Memory B cell (primary cell): ENCODE results near the gene NLRC5.
A peak's percentile ranks its signal among the peaks of the same experiment; 100 is the strongest.
"Not testable (repeated sequence)": the region's sequence is repeated elsewhere in the genome, so short reads cannot be mapped to it uniquely, and the experiment has no call there.

ENCODE experiments used
- ATAC-seq: fragments of 150-1000 bp; cut with Tn5 transposase; 2 replicates; pipeline ENCODE4 v1.10.0; 2021; ENCODE audit warnings: low read depth, mild to moderate bottlenecking, moderate library complexity
- DNase-seq, 2 donors: peaks; one replicate each; pipeline ENCODE4 v3.0.0; 2022; ENCODE audit warnings: low spot score in 2 of 2
- H3K27ac Mint-ChIP-seq: one replicate; pipeline ENCODE4 v1.8.0; 2022; ENCODE audit warnings: mild to moderate bottlenecking, moderate library complexity, mixed read lengths
- H3K27me3 Mint-ChIP-seq: one replicate; pipeline ENCODE4 v1.8.0; 2022; ENCODE audit warnings: mixed read lengths
- H3K36me3 Mint-ChIP-seq: one replicate; pipeline ENCODE4 v1.8.0; 2022; ENCODE audit warnings: mild to moderate bottlenecking, mixed read lengths
- H3K4me1 Mint-ChIP-seq: one replicate; pipeline ENCODE4 v1.8.0; 2022; ENCODE audit warnings: mixed read lengths
- H3K4me3 Mint-ChIP-seq: one replicate; pipeline ENCODE4 v1.8.0; 2022; ENCODE audit warnings: mild to moderate bottlenecking, moderate library complexity, mixed read lengths
- H3K9me3 Mint-ChIP-seq: one replicate; pipeline ENCODE4 v1.8.0; 2022; ENCODE audit warnings: mixed read lengths

NLRC5 gene

DNA sequence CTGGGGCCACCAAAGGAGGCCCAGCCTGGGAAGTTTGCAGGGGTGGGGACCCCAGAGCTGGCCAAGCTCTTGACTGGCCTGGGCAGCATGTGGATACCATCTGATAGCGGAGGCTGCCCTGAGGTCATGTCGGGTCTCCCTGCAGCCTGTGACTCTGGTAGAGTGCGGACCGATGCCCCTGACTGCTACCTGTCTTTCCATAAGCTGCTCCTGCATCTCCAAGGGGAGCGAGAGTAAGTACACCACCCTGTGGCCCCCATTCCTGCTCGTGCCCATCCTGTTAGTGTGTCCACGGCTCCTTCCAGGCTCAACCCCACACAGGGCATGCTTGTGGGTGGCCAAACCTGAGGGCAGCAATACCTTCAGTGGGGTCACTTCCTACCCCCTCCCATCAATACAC, 19.6 kb upstream of the NLRC5 start:
- Mint-ChIP-seq H3K9me3 (no peaks in the 10 kb centered on the region), H3K4me1 (peaks cover 47% of the 10 kb centered on the region), H3K36me3 (no peaks in the 10 kb centered on the region), H3K4me3 (no peak overlapping the region), H3K27ac (peak overlapping the region; percentile 42), H3K27me3 (no peaks in the 10 kb centered on the region)
- DNase-seq (no peak), ATAC-seq (no peak)

GRCh38 chr16:56970934-56971767, 18.2 kb upstream of the NLRC5 start:
- DNase-seq (peak; percentile 60 to 73), ATAC-seq (peak; percentile 92)
- H3K4me1 Mint-ChIP-seq: peaks cover 47% of the 10 kb centered on the region
- H3K4me3 Mint-ChIP-seq: peak overlapping the region; percentile 52
- H3K36me3 Mint-ChIP-seq: no peaks in the 10 kb centered on the region
- peak overlapping the region; percentile 96 for H3K27ac Mint-ChIP-seq
- H3K9me3 Mint-ChIP-seq: no peaks in the 10 kb centered on the region
- no peaks in the 10 kb centered on the region for H3K27me3 Mint-ChIP-seq

DNA sequence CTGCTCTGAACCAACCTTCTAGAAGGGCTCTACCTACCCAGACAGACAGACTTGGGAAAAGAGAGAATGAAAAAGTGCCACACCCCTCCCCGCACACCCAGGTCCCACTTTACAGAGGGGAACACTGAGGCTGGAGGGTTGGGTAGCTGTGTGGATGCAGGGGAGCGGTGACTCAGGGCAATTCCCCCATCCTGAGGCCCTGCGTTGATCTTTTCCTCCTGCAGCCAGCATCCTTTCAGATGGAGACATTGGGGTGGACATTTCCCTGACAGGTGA, 17.7 kb upstream of the NLRC5 start:
- Mint-ChIP-seq H3K4me1 (peaks cover 48% of the 10 kb centered on the region), H3K27me3 (no peaks in the 10 kb centered on the region), H3K9me3 (no peaks in the 10 kb centered on the region), H3K36me3 (no peaks in the 10 kb centered on the region), H3K4me3 (no peak overlapping the region), H3K27ac (peak overlapping the region; percentile 96)
- ATAC-seq: no peak
- DNase-seq: no peak

- Mint-ChIP-seq H3K27ac (peak overlapping the region; percentile 88), H3K4me3 (no peak overlapping the region), H3K27me3 (no peaks in the 10 kb centered on the region), H3K4me1 (peaks cover 53% of the 10 kb centered on the region), H3K36me3 (no peaks in the 10 kb centered on the region), H3K9me3 (no peaks in the 10 kb centered on the region)
- DNase-seq (no peak), ATAC-seq (no peak)
Observed at GRCh38 chr16:56972403-56973293, 16.7 kb upstream of the NLRC5 start.

DNA sequence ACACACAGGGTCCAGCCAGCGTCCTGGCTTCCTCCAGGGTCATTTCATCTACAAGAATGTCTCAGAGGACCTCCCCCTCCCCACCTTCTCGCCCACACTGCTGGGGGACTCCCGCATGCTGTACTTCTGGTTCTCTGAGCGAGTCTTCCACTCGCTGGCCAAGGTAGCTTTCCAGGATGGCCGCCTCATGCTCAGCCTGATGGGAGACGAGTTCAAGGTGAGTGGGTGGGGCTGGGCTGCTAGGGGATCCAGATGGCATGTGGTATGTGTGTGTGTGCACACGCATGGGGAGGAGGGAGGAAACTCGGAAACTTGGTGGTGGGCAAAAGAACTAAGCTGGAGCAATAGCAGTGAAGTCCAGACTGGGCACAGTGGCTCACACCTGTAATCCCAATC, 16.1 kb upstream of the NLRC5 start:
- ATAC-seq (no peak), DNase-seq (no peak)
- Mint-ChIP-seq H3K4me1 (peaks cover 53% of the 10 kb centered on the region), H3K36me3 (no peaks in the 10 kb centered on the region), H3K4me3 (peak overlapping the region; percentile 30), H3K27me3 (no peaks in the 10 kb centered on the region), H3K9me3 (no peaks in the 10 kb centered on the region), H3K27ac (peak overlapping the region; percentile 88)

DNA sequence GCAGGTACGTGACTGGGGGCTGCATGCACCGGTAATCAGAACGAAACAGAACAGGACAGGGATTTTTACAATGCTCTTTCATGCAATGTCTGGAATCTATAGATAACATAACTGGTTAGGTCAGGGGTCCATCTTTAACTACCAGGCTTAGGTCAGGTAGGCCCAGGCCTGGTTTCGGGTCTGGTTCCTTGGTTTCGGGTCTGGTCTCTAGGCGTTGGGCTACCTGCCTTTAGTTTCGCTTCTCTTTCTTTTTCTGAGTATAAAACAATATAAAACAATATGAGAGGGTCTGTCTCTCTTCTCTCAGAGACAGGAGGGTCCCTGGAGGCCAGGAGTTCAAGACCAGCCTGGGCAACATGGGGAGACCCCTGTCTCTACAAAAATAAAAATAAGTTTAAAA, 15.5 kb upstream of the NLRC5 start:
- not testable (repeated sequence) for H3K27me3 Mint-ChIP-seq, H3K36me3 Mint-ChIP-seq, H3K9me3 Mint-ChIP-seq, ATAC-seq, DNase-seq
- Mint-ChIP-seq H3K4me3 (peak overlapping the region; percentile 30), H3K27ac (peak overlapping the region; percentile 88), H3K4me1 (peaks cover 53% of the 10 kb centered on the region)

- H3K4me1 Mint-ChIP-seq: peaks cover 53% of the 10 kb centered on the region
- peak overlapping the region; percentile 19 for H3K4me3 Mint-ChIP-seq
- no peak for ATAC-seq
- H3K27me3 Mint-ChIP-seq: no peaks in the 10 kb centered on the region
- H3K27ac Mint-ChIP-seq: peak overlapping the region; percentile 88
- no peaks in the 10 kb centered on the region for H3K9me3 Mint-ChIP-seq
- DNase-seq: no peak
- no peaks in the 10 kb centered on the region for H3K36me3 Mint-ChIP-seq
Observed at GRCh38 chr16:56974549-56975300, 14.6 kb upstream of the NLRC5 start.

GRCh38 chr16:56975714-56976113, 13.6 kb upstream of the NLRC5 start:
- DNase-seq: no peak
- Mint-ChIP-seq H3K36me3 (no peaks in the 10 kb centered on the region), H3K4me1 (peaks cover 58% of the 10 kb centered on the region), H3K4me3 (no peak overlapping the region), H3K27ac (peak overlapping the region; percentile 62), H3K9me3 (no peaks in the 10 kb centered on the region), H3K27me3 (no peaks in the 10 kb centered on the region)
- no peak for ATAC-seq

DNA sequence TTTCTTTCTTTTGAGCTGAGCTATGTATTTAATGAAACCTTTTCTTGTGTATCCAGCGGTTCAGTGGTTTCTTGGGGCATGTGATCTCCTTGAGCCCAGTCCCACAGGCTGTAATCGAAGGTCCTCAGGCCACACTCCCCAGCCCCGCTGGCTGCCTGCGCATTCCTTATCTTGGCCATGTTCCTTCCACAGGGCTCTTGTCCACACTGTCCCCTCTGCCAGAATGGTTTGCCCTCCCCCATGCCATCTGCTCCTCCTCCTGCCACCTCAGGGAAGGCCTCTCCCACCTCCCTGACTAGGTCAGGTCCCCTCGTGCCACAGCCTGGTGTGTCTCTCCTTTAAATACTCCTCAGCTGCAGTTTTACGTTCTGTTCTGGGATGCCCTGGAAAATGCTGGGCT, 12.1 kb upstream of the NLRC5 start:
- ATAC-seq (no peak), DNase-seq (no peak)
- Mint-ChIP-seq H3K4me3 (no peak overlapping the region), H3K36me3 (no peaks in the 10 kb centered on the region), H3K9me3 (no peaks in the 10 kb centered on the region), H3K27me3 (no peaks in the 10 kb centered on the region), H3K4me1 (peaks cover 61% of the 10 kb centered on the region), H3K27ac (peak overlapping the region; percentile 83)

- no peak for DNase-seq
- no peaks in the 10 kb centered on the region for H3K27me3 Mint-ChIP-seq
- H3K4me1 Mint-ChIP-seq: peaks cover 64% of the 10 kb centered on the region
- ATAC-seq: no peak
- no peak overlapping the region for H3K4me3 Mint-ChIP-seq
- peak overlapping the region; percentile 83 for H3K27ac Mint-ChIP-seq
- H3K36me3 Mint-ChIP-seq: no peaks in the 10 kb centered on the region
- no peaks in the 10 kb centered on the region for H3K9me3 Mint-ChIP-seq
Observed at GRCh38 chr16:56977823-56978430, 11.4 kb upstream of the NLRC5 start.

GRCh38 chr16:56980201-56980535, 9.2 kb upstream of the NLRC5 start:
- no peak overlapping the region for H3K27ac Mint-ChIP-seq
- DNase-seq: no peak
- ATAC-seq: no peak
- peaks cover 6% of the 10 kb centered on the region for H3K36me3 Mint-ChIP-seq
- H3K9me3 Mint-ChIP-seq: no peaks in the 10 kb centered on the region
- H3K4me3 Mint-ChIP-seq: no peak overlapping the region
- H3K27me3 Mint-ChIP-seq: no peaks in the 10 kb centered on the region
- H3K4me1 Mint-ChIP-seq: peaks cover 56% of the 10 kb centered on the region

DNA sequence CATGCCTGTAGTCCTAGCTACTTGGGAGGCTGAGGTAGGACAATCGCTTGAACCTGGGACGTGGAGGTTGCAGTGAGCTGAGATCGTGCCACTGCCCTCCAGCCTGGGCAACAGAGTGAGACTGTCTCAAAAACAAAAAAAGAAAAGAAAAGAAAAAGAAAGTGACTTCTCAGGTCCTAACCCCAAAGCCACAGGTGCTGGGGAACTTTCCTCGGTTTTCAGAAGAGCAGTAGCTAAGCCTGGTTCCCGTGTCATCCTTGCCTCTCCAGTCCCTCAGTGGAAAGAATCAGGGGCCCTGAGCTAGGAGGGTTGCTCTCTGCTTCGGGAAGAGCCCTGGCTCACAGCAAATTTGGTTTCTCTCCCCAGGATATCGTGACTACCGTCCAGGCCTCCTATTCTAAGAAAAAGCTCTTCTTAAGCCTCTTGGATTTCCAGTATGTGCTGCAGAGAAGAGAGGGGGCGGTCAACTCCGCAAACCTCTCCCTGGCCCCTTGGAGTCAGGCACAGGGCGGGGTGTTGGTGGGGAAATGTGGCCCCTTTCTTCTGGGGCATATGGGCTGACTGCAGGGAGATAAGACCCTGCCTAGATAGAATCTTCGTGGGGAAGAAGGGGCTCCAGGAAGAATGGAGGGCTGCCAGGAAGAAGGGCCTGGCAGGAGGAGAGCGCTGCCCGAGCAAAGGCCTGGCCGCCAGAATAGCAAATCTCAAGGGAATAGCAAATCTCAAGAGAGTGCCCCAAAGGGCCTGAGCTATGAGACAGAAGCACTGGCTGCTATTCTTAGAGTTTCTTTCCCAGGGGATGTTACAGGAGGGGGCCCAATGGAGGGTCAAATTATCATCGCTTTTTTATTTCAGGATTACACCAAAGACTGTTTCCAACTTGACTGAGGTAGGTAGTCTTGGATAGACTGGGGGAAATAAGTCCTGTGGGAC, 8.3 kb upstream of the NLRC5 start:
- Mint-ChIP-seq H3K9me3 (no peaks in the 10 kb centered on the region), H3K27ac (peak overlapping the region; percentile 89), H3K27me3 (no peaks in the 10 kb centered on the region), H3K4me1 (peaks cover 53% of the 10 kb centered on the region), H3K36me3 (peaks cover 6% of the 10 kb centered on the region), H3K4me3 (peak overlapping the region; percentile 71)
- DNase-seq (no peak), ATAC-seq (peak; percentile 64)

DNA sequence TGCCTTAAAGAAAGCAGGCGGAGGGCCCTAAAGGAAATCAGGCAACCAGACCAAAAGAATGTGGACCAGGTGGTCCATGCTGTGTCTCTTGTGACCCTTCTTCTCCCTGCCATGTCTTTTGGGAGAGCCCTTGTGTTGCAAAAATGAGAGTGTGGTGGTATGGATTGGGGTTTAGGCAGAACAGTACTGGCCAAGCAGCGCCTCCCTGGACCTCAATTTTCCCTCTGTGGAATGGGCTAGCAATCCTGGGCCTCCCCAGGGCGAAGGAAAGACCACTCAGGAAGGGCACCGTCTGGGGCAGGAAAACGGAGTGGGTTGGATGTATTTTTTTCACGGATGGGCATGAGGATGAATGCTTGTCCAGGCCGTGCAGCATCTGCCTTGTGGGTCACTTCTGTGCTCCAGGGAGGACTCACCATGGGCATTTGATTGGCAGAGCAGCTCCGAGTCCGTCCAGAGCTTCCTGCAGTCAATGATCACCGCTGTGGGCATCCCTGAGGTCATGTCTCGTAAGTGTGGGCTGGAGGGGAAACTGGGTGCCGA, 7.6 kb upstream of the NLRC5 start:
- peak overlapping the region; percentile 71 for H3K4me3 Mint-ChIP-seq

More for the DNA sequence above, 7.6 kb upstream of the NLRC5 start:
- DNase-seq (no peak), ATAC-seq (no peak)
- peak overlapping the region; percentile 88 for H3K27ac Mint-ChIP-seq
- peaks cover 9% of the 10 kb centered on the region for H3K36me3 Mint-ChIP-seq
- peaks cover 54% of the 10 kb centered on the region for H3K4me1 Mint-ChIP-seq
- H3K9me3 Mint-ChIP-seq: no peaks in the 10 kb centered on the region
- H3K27me3 Mint-ChIP-seq: no peaks in the 10 kb centered on the region
